Activated naive CD4-positive, alpha-beta T cell (primary cell): ENCODE data around the gene DUXB.

ENCODE experiments used
- DNase-seq, 4 experiments: peaks; one replicate each; lab custom pipeline; 2025; lab: John Stamatoyannopoulos, UW

The DUXB gene

GRCh38 chr16:75660726-75661302 is 40.4 kb downstream of the DUXB start:
- DNase-seq: no peak

DNA sequence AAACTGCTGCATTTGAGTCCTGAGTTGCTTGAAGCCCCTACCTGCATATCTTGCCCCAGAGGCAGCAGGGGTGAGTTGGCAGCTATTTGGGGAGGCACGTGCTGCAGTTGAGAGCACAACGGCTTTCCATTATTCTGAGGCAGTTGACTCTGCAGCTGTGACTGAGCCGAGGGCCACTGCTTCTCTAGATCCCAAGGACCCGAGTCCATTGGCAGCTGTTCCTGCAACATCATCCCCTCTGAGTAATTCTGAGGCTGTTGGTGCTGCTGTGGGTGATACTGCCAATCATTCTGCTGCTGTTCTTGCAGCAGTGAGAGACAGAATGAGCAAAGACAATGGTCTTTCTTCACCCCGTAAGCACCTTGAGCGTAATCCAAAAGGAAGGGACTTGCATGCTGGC is 40.9 kb downstream of the DUXB start:
- no peak for DNase-seq

DNA sequence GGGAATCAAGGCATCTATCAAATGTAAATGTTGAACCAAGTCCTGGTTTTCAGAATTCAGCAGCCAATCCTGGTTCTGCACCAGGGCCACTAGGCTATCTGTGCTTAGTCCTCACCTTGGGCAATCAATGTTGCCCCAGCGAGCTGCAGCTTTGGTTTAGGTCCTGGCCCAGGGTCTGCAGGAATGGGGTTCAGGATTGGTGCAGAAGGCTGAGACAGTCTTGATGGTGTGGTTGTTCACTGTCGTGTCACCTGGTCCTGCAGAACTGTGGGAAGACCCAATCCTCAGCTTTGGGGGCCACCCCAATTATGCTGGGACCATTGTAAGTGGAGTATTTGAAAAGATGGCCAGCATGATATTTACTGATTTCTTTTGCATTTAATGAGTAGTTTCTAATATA is 43.1 kb downstream of the DUXB start:
- no peak for DNase-seq

- no peak for DNase-seq
These were observed 47.3 kb downstream of the DUXB start for GRCh38 chr16:75653922-75654321.

DNA sequence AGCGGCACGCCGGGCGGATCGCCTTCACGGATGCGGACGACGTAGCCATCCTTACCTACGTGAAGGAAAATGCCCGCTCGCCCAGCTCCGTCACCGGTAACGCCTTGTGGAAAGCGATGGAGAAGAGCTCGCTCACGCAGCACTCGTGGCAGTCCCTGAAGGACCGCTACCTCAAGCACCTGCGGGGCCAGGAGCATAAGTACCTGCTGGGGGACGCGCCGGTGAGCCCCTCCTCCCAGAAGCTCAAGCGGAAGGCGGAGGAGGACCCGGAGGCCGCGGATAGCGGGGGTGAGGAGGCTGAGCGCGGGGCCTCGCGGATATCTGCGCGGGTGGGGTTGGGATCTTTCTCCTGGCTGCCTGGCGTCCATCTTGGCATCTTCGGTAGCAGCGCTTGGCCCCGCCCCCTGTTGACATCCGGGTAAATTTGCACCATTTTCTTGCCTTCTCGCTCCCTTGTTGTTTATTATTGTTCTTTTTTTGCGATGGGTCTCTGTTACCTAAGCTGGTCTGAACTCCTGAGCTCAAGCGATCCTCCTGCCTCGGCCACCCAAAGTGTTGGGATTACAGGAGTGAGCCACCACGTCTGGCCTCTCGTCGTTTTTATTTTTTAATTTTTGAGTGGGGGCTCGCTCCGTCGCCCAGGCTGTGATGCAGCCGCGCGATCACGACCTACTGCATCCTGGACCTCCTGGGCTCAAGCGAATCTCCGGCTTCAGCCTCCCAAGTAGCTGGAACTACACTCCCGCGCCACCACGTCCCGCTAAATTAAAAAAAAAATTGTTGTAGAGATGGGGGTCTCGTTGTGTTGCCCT is 52.8 kb downstream of the DUXB start:
- peak; percentile 53 to 83 (median 73) for DNase-seq

- DNase-seq: peak; percentile 81 to 95 (median 87)
These were observed 53.6 kb downstream of the DUXB start, which contains the start of the genes KARS1 and TERF2IP for GRCh38 chr16:75647492-75648264. Gene KARS1 (minus strand): TSS chr16:75647665. CDS start chr16:75647639, 26 bp downstream. Gene TERF2IP (plus strand): TSS chr16:75647773. CDS start chr16:75647883, 110 bp downstream.

- no peak for DNase-seq
These were observed 54.2 kb downstream of the DUXB start for GRCh38 chr16:75647112-75647491.

GRCh38 chr16:75644240-75645012 is 56.8 kb downstream of the DUXB start:
- DNase-seq: no peak
